ENCODE measurements around the gene PICALM.

DNA sequence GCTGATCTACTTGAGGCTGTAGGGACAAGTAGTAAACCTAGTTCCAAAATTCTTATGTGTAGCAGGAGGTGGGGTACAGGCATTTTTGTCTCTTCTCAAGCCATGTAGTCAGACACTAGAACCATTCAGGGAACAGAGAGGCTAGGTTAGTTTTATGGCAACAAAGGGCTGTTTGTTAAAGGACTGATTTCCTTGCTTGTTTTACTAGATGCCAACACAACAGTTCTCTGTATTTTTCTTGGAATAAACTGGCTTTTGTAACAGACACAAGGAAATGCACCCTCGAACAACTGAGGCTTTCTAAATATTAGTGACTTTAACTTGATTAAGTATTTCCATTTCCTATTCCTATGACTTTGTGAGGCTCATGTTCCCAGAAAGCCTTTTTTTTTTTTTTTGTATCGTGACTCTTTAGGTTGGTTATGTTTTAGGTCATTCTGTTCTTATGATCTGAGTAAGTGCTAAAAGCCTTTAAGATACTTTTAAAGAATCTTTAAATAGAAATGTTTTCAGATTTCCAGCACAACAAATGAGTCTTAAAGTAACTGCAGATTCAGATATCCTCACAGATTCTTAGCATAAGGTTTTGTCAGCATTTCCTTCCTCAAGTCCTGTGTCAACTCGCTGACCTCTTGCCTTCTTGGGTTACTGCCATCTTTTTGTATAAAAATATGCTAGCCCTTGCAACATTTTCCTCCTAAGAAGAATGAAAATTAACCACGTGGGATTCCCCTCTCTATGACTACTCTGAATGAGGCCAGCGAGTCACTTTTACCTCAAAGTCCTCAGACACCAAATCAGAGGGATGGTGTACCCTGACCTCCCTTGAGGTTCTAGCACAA, 121.2 kb downstream of the PICALM start:
- TF ChIP-seq POLR2A (IDR thresholded peaks at IDR 0.05), result no peak
- TF ChIP-seq, protein P1, sequence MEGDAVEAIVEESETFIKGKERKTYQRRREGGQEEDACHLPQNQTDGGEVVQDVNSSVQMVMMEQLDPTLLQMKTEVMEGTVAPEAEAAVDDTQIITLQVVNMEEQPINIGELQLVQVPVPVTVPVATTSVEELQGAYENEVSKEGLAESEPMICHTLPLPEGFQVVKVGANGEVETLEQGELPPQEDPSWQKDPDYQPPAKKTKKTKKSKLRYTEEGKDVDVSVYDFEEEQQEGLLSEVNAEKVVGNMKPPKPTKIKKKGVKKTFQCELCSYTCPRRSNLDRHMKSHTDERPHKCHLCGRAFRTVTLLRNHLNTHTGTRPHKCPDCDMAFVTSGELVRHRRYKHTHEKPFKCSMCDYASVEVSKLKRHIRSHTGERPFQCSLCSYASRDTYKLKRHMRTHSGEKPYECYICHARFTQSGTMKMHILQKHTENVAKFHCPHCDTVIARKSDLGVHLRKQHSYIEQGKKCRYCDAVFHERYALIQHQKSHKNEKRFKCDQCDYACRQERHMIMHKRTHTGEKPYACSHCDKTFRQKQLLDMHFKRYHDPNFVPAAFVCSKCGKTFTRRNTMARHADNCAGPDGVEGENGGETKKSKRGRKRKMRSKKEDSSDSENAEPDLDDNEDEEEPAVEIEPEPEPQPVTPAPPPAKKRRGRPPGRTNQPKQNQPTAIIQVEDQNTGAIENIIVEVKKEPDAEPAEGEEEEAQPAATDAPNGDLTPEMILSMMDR (IDR thresholded peaks at IDR 0.05), result no peak

All from adrenal gland (tissue), 5 donors.